Sigmoid colon (tissue), 7 donors: Measurements from ENCODE around the gene JAZF1. TPM values are rescaled to one million over a fixed set of nuclear protein-coding genes. Genes with fewer than 3 reads are reported as not detected.

Source experiments
- DNase-seq: peaks from one replicate; pipeline ENCODE4 v3.0.0-alpha.2; 2019
- H3K27ac ChIP-seq, 4 donors: fragments of 200-600 bp; sonication (generic); one replicate each; pipeline ENCODE4 v1.5.1; 2016 to 2019; ENCODE audit warnings: mild to moderate bottlenecking in 1 of 4
- H3K27me3 ChIP-seq, 3 donors: fragments of 200-600 bp; sonication (generic); one replicate each; pipeline ENCODE4 v1.5.1; 2019; ENCODE audit warnings: mild to moderate bottlenecking in 1 of 3
- H3K36me3 ChIP-seq, 4 donors: fragments of 200-600 bp; sonication (generic); one replicate each; pipeline ENCODE4 v1.5.1; 2016 to 2019
- H3K4me1 ChIP-seq, 4 donors: fragments of 200-600 bp; sonication (generic); one replicate each; pipeline ENCODE4 v1.5.1; 2017 to 2019
- H3K4me3 ChIP-seq, 4 donors: fragments of 200-600 bp; sonication (generic); one replicate each; pipeline ENCODE4 v1.5.1; 2017 to 2019; ENCODE audit warnings: mild to moderate bottlenecking in 2 of 4, moderate library complexity in 1 of 4
- H3K9me3 ChIP-seq, 4 donors: fragments of 200-600 bp in 3 of 4; sonication (generic) in 3 of 4; one replicate each; pipeline versions ENCODE4 v1.5.1 to v1.6.1; 2013 to 2019
- EP300 ChIP-seq, 4 donors: sonication (generic); formaldehyde crosslinking; IDR thresholded peaks; one replicate each; pipeline ENCODE4 v1.6.1; 2017; ENCODE audit warnings: antibody characterized with exemption in 4 of 4
- POLR2A ChIP-seq, 2 donors: fragments of 450-650 bp; IDR thresholded peaks; one replicate each; pipeline ENCODE4 v1.6.1; 2016; ENCODE audit warnings: antibody characterized with exemption in 2 of 2, mild to moderate bottlenecking in 2 of 2, moderate library complexity in 2 of 2
- POLR2AphosphoS5 ChIP-seq, 4 donors: sonication (generic); formaldehyde crosslinking; IDR thresholded peaks; one replicate each; pipeline ENCODE4 v1.6.1; 2017; ENCODE audit warnings: antibody characterized with exemption in 4 of 4
- WGBS, 2 donors: extraction: QIAGEN DNeasy Blood & Tissue Kit; methylation state at CpG; one replicate each; pipeline ENCODE4 v1.1.7; 2013; 5-methylcytosine and 5-hydroxymethylcytosine counted together
- intact Hi-C: fragments of 100-400 bp; cut with DNase I; formaldehyde crosslinking; loops from one replicate; pipeline ENCODE4 v1.15.1; 2023
- polyA plus RNA-seq, 3 donors: library from polyadenylated mRNA; stranded (reverse); fragments of 200-250 nt; gene quantifications; one replicate each; pipeline ENCODE4 v1.2.3, GENCODE V29; 2013
- total RNA-seq, 4 donors: library from RNA; depleted of rRNA; stranded (reverse); fragments of >200 nt; gene quantifications; one replicate each; pipeline ENCODE4 v1.1.0, GENCODE V29; 2016
- TF ChIP-seq, protein P1 (sequence below), 4 experiments: fragments of 450-650 bp in 3 of 4; fragments of 200-600 bp in 1 of 4; IDR thresholded peaks; one replicate each; pipeline ENCODE4 v1.5.1; 2016 to 2019; ENCODE audit warnings: antibody characterized with exemption in 4 of 4, mild to moderate bottlenecking in 3 of 4, moderate library complexity in 2 of 4
- donor health status: healthy with polysubstance abuse.
- donor health status: Bipolar disorder and iron deficiency.
- donor health status: healthy.

Gene JAZF1
- total and polyA plus RNA-seq, 7 donors, result 4.2 to 59.6 (median 46.4) TPM

GRCh38 chr7:27991006-27991528 is 189.5 kb downstream of the JAZF1 start:
- TF ChIP-seq, protein P1, sequence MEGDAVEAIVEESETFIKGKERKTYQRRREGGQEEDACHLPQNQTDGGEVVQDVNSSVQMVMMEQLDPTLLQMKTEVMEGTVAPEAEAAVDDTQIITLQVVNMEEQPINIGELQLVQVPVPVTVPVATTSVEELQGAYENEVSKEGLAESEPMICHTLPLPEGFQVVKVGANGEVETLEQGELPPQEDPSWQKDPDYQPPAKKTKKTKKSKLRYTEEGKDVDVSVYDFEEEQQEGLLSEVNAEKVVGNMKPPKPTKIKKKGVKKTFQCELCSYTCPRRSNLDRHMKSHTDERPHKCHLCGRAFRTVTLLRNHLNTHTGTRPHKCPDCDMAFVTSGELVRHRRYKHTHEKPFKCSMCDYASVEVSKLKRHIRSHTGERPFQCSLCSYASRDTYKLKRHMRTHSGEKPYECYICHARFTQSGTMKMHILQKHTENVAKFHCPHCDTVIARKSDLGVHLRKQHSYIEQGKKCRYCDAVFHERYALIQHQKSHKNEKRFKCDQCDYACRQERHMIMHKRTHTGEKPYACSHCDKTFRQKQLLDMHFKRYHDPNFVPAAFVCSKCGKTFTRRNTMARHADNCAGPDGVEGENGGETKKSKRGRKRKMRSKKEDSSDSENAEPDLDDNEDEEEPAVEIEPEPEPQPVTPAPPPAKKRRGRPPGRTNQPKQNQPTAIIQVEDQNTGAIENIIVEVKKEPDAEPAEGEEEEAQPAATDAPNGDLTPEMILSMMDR (IDR thresholded peaks at IDR 0.05), result no peak
- TF ChIP-seq EP300 (IDR thresholded peaks at IDR 0.05), result no peak
- TF ChIP-seq POLR2AphosphoS5 (IDR thresholded peaks at IDR 0.05), result no peak
- TF ChIP-seq POLR2A (IDR thresholded peaks at IDR 0.05), result no peak
- Histone ChIP-seq H3K27ac (no peak overlapping the region), H3K9me3 (no peaks in the 10 kb centered on the region), H3K27me3 (no peaks in the 10 kb centered on the region), H3K36me3 (peaks cover 0 to 4% (median 0%) of the 10 kb centered on the region in 4 donors), H3K4me1 (peaks cover 0 to 50% (median 39%) of the 10 kb centered on the region in 4 donors), H3K4me3 (no peak overlapping the region)
- intact Hi-C loops, result no loop called here
- no peak for DNase-seq

- H3K4me1 ChIP-seq, result peaks cover 0 to 7% (median 2%) of the 10 kb centered on the region in 4 donors
- no peaks in the 10 kb centered on the region for H3K27me3 ChIP-seq
- WGBS, 2 donors, result 90 to 96% methylated on average over 1 of the region's 1 CpG
- H3K4me3 ChIP-seq, result no peak overlapping the region
- no peak for TF ChIP-seq EP300 (IDR thresholded peaks at IDR 0.05)
- TF ChIP-seq POLR2A (IDR thresholded peaks at IDR 0.05), result no peak
- no peak for TF ChIP-seq POLR2AphosphoS5 (IDR thresholded peaks at IDR 0.05)
- TF ChIP-seq, protein P1 (IDR thresholded peaks at IDR 0.05), result no peak
- H3K36me3 ChIP-seq, result no peaks in the 10 kb centered on the region
- H3K27ac ChIP-seq, result peak overlapping the region in 1 of 4 donors; percentile 18
- no peaks in the 10 kb centered on the region for H3K9me3 ChIP-seq
- no peak for DNase-seq
- intact Hi-C loops, result no loop called here
Observed at GRCh38 chr7:27976531-27976930, 204.1 kb downstream of the JAZF1 start.

- no peak overlapping the region for H3K27ac ChIP-seq
- no peaks in the 10 kb centered on the region for H3K36me3 ChIP-seq
- no peak overlapping the region for H3K4me3 ChIP-seq
- no peak for DNase-seq
- peaks cover 0 to 11% (median 4%) of the 10 kb centered on the region in 4 donors for H3K4me1 ChIP-seq
- no peaks in the 10 kb centered on the region for H3K9me3 ChIP-seq
- H3K27me3 ChIP-seq, result no peaks in the 10 kb centered on the region
- WGBS, 2 donors, result 91 to 94% methylated on average over 3 of the region's 3 CpGs
- TF ChIP-seq POLR2A (IDR thresholded peaks at IDR 0.05) (no peak), EP300 (IDR thresholded peaks at IDR 0.05) (no peak), POLR2AphosphoS5 (IDR thresholded peaks at IDR 0.05) (no peak)
- TF ChIP-seq, protein P1 (IDR thresholded peaks at IDR 0.05), result no peak
- intact Hi-C loops, result no loop called here
Observed at GRCh38 chr7:27973625-27974024, 207.0 kb downstream of the JAZF1 start.

DNA sequence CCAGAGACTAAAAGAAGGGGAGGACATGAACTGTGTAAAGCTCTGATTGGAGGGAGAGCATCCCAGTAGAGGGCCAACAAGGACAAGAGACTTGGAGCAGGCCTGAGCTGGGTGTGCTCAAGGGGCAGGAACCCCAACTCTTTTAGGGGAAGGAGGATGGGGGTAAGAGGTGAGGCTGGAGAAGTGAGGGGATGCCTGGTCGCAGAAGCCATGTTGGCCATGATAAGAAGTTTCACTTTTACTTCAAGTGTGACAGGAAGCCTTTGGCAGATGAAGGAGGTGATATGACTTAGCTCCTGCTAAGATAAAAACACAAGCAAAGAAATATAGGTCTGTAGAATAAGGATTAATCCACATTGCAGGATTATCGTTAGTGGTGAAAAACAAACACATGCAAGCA is 208.3 kb downstream of the JAZF1 start:
- 40 to 83% methylated on average over 2 of the region's 2 CpGs for WGBS, 2 donors
- TF ChIP-seq POLR2AphosphoS5 (IDR thresholded peaks at IDR 0.05) (no peak), POLR2A (IDR thresholded peaks at IDR 0.05) (no peak), EP300 (IDR thresholded peaks at IDR 0.05) (no peak)
- TF ChIP-seq, protein P1 (IDR thresholded peaks at IDR 0.05), result no peak
- Histone ChIP-seq H3K27ac (no peak overlapping the region), H3K36me3 (no peaks in the 10 kb centered on the region), H3K4me3 (no peak overlapping the region), H3K4me1 (peaks cover 0 to 11% (median 4%) of the 10 kb centered on the region in 4 donors), H3K27me3 (no peaks in the 10 kb centered on the region), H3K9me3 (no peaks in the 10 kb centered on the region)
- no peak for DNase-seq
- intact Hi-C loops, result no loop called here
